Measurements from ENCODE around the gene TBC1D1.

The TBC1D1 gene

DNA sequence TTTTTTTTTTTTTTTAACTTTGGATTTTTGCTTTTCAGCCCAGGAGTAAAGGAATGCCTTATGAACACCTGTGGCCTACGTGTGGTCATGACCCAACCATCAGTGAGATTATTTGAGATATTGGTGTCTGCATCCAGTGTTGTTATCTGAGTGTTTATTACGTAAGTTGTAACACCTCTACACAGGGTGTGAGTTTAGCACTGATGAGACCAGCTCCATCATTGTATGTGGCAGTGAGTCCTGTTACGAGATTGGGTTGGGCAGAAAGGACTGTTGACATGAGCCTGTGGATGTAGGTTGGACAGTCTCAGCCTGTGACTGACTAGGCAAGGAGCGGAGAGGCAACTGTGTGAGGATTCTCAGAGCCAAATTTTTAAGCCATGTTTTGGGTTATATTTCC lies 248.3 kb downstream of the TBC1D1 start:
- Mint-ChIP-seq H3K36me3 (ENCODE audit: low read depth) (peaks cover 48% of the 10 kb centered on the region), H3K27me3 (no peaks in the 10 kb centered on the region), H3K9me3 (no peaks in the 10 kb centered on the region), H3K4me3 (no peak overlapping the region), H3K4me1 (peaks cover 9% of the 10 kb centered on the region), H3K27ac (no peak overlapping the region)
- ATAC-seq (no peak), DNase-seq (no peak)

- no peak overlapping the region for H3K27ac Mint-ChIP-seq
- no peak overlapping the region for H3K4me3 Mint-ChIP-seq
- peaks cover 9% of the 10 kb centered on the region for H3K4me1 Mint-ChIP-seq
- peaks cover 36% of the 10 kb centered on the region for H3K36me3 Mint-ChIP-seq (ENCODE audit: low read depth)
- no peaks in the 10 kb centered on the region for H3K27me3 Mint-ChIP-seq
- no peak for DNase-seq
- H3K9me3 Mint-ChIP-seq: no peaks in the 10 kb centered on the region
- no peak for ATAC-seq
These were observed 249.8 kb downstream of the TBC1D1 start for GRCh38 chr4:38140643-38141203.

GRCh38 chr4:38141808-38142500 lies 251.1 kb downstream of the TBC1D1 start:
- Mint-ChIP-seq H3K27me3 (no peaks in the 10 kb centered on the region), H3K27ac (no peak overlapping the region), H3K4me1 (peaks cover 9% of the 10 kb centered on the region), H3K36me3 (ENCODE audit: low read depth) (peaks cover 34% of the 10 kb centered on the region), H3K9me3 (no peaks in the 10 kb centered on the region), H3K4me3 (no peak overlapping the region)
- DNase-seq: no peak
- peak; percentile 85 for ATAC-seq

- DNase-seq (no peak), ATAC-seq (no peak)
- Mint-ChIP-seq H3K4me1 (peaks cover 6% of the 10 kb centered on the region), H3K27ac (no peak overlapping the region), H3K36me3 (ENCODE audit: low read depth) (peaks cover 16% of the 10 kb centered on the region), H3K9me3 (no peaks in the 10 kb centered on the region), H3K27me3 (no peaks in the 10 kb centered on the region), H3K4me3 (no peak overlapping the region)
These were observed 253.1 kb downstream of the TBC1D1 start for GRCh38 chr4:38144031-38144430.

GRCh38 chr4:38145033-38145678 lies 254.3 kb downstream of the TBC1D1 start:
- DNase-seq (no peak), ATAC-seq (no peak)
- H3K27ac Mint-ChIP-seq: no peak overlapping the region
- H3K36me3 Mint-ChIP-seq (ENCODE audit: low read depth): peaks cover 6% of the 10 kb centered on the region
- H3K4me1 Mint-ChIP-seq: peaks cover 6% of the 10 kb centered on the region
- H3K4me3 Mint-ChIP-seq: no peak overlapping the region
- H3K27me3 Mint-ChIP-seq: no peaks in the 10 kb centered on the region
- H3K9me3 Mint-ChIP-seq: no peaks in the 10 kb centered on the region

DNA sequence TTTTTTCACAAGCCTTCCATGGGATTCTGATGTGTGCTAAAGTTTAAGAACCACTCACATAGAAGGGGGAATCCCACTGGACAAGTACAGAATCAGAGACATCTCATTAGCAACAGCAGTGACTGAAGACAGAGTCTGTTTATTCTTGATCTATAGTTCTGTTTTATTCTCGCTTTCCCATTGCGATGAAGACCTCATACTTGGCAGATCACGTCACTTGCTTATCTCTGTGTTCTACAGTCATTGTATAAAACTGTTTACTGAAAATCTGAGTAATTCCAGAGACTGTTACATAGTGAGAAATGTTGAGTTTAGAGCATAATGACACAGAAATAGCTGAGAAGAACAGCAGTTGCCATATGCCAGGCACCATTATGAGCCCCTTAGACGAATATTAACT lies 254.9 kb downstream of the TBC1D1 start:
- Mint-ChIP-seq H3K9me3 (no peaks in the 10 kb centered on the region), H3K27me3 (no peaks in the 10 kb centered on the region), H3K4me1 (peaks cover 6% of the 10 kb centered on the region), H3K27ac (no peak overlapping the region), H3K4me3 (no peak overlapping the region), H3K36me3 (ENCODE audit: low read depth) (peaks cover 3% of the 10 kb centered on the region)
- no peak for ATAC-seq
- no peak for DNase-seq

DNA sequence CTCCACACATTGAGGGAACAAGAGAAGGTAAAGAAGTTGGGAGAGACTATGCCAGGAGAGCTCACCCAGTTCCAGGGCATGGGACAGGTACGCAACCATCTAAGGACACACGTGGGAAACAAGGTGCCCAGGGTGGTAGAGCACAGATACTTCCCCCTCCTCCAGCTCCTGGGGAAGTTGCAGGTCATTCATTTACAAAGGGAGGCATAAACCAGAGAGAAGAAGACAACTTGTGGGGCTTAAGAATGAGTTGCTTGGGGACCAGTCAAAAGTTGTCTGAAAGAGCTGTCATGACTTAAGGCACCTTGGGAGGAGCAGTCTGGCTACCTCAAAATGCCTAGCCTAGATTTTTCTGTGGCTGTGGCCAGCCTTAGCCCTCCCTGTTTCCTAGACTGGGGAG lies 255.5 kb downstream of the TBC1D1 start:
- ATAC-seq: no peak
- H3K4me1 Mint-ChIP-seq: peaks cover 6% of the 10 kb centered on the region
- no peaks in the 10 kb centered on the region for H3K9me3 Mint-ChIP-seq
- no peak overlapping the region for H3K4me3 Mint-ChIP-seq
- no peak for DNase-seq
- H3K36me3 Mint-ChIP-seq (ENCODE audit: low read depth): peaks cover 3% of the 10 kb centered on the region
- no peaks in the 10 kb centered on the region for H3K27me3 Mint-ChIP-seq
- no peak overlapping the region for H3K27ac Mint-ChIP-seq

DNA sequence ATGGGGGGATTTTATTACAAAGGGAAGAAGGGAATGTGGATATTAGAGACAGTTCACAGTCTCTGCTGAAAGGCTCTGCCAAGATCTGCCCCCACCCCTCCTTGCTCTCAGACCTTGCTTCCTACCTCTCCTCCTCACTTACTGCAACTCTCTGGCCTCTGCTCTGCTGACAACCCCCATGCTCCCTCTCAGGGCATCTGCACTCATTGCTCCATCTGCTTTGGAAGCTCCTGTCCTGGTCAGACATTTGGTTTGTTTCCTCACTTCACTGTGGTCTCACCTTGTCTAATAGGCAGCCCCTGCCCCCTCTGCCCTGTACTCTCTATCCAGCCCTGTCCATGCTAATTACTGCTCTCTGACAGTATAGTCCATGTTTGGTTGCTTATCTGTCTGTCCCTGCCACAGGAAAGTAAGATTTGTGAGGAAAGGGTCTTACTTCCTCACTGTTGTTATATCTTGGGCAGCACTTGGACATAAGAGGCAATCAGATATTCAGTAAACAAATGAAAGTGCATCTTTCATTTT lies 258.6 kb downstream of the TBC1D1 start:
- ATAC-seq (no peak), DNase-seq (no peak)
- Mint-ChIP-seq H3K36me3 (ENCODE audit: low read depth) (no peaks in the 10 kb centered on the region), H3K4me3 (no peak overlapping the region), H3K4me1 (peaks cover 14% of the 10 kb centered on the region), H3K27me3 (no peaks in the 10 kb centered on the region), H3K9me3 (no peaks in the 10 kb centered on the region), H3K27ac (no peak overlapping the region)

GRCh38 chr4:38149997-38150671 lies 259.2 kb downstream of the TBC1D1 start:
- Mint-ChIP-seq H3K4me3 (no peak overlapping the region), H3K9me3 (no peaks in the 10 kb centered on the region), H3K36me3 (ENCODE audit: low read depth) (no peaks in the 10 kb centered on the region), H3K4me1 (peaks cover 20% of the 10 kb centered on the region), H3K27me3 (no peaks in the 10 kb centered on the region), H3K27ac (no peak overlapping the region)
- no peak for DNase-seq
- ATAC-seq: no peak

- no peaks in the 10 kb centered on the region for H3K36me3 Mint-ChIP-seq (ENCODE audit: low read depth)
- no peak overlapping the region for H3K27ac Mint-ChIP-seq
- no peaks in the 10 kb centered on the region for H3K27me3 Mint-ChIP-seq
- H3K4me3 Mint-ChIP-seq: no peak overlapping the region
- no peaks in the 10 kb centered on the region for H3K9me3 Mint-ChIP-seq
- DNase-seq (no peak), ATAC-seq (no peak)
- peaks cover 26% of the 10 kb centered on the region for H3K4me1 Mint-ChIP-seq
These were observed 259.9 kb downstream of the TBC1D1 start for GRCh38 chr4:38150766-38151165.

- Mint-ChIP-seq H3K27me3 (no peaks in the 10 kb centered on the region), H3K27ac (no peak overlapping the region)
These were observed 261.0 kb downstream of the TBC1D1 start for GRCh38 chr4:38151873-38152272.

DNA sequence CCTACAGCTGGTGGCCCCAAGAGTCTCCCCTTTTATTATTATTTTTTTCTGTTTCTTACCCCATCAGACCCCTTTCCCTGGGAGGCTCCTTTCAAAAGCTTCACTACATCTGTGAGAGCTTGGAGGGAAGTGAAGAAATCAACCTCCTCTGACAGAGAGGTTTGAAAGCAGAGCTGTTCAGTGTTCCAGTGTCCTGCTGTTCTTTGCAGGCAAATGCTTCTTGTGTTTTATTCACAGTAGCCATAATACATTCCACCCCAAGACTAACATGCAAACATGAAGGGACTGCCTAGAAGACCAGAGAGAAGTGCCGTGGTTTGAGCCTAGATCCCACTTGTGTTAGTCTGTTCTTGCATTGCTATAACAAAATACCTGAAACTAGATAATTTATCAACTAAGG lies 261.4 kb downstream of the TBC1D1 start:
- no peaks in the 10 kb centered on the region for H3K9me3 Mint-ChIP-seq
- H3K27ac Mint-ChIP-seq: no peak overlapping the region

More at GRCh38 chr4:38151873-38152272, 261.0 kb downstream of the TBC1D1 start:
- Mint-ChIP-seq H3K36me3 (ENCODE audit: low read depth) (no peaks in the 10 kb centered on the region), H3K4me3 (no peak overlapping the region), H3K4me1 (peaks cover 28% of the 10 kb centered on the region), H3K9me3 (no peaks in the 10 kb centered on the region)
- no peak for DNase-seq
- no peak for ATAC-seq

DNA sequence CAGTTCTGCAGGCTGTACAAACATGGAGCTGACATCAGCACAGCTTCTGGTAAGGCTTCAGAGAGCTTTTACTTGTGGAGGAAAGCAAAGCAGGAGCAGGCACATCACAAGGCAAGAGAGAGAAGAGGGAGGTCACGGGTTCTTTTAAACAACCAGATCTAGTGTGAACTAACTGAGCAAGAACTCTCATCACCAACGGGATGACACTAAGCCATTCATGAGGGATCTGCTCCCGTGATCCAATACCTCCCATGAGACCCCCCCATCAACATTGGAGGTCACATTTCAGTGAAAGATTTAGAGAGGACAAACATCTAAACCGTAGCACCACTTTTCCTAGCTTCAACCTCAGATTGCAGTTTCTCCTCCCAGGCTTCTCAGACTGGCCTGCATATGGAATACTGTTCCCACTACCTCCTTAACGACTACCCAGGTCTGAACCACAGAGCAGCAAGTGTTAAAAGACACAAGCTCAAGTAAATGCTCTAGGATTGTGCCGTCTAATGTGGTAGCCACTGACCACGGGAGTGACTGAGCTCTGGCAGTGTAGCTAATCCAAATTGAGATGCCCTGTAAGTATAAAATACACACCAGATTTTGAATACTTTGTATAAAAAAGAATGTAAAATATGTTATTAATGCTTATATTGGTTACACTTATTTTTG lies 262.0 kb downstream of the TBC1D1 start:
- no peaks in the 10 kb centered on the region for H3K27me3 Mint-ChIP-seq
- no peak overlapping the region for H3K27ac Mint-ChIP-seq

More for the DNA sequence above, 261.4 kb downstream of the TBC1D1 start:
- H3K36me3 Mint-ChIP-seq (ENCODE audit: low read depth): no peaks in the 10 kb centered on the region
- H3K4me1 Mint-ChIP-seq: peaks cover 28% of the 10 kb centered on the region
- H3K4me3 Mint-ChIP-seq: no peak overlapping the region
- ATAC-seq (no peak), DNase-seq (no peak)
- H3K27me3 Mint-ChIP-seq: no peaks in the 10 kb centered on the region

DNA sequence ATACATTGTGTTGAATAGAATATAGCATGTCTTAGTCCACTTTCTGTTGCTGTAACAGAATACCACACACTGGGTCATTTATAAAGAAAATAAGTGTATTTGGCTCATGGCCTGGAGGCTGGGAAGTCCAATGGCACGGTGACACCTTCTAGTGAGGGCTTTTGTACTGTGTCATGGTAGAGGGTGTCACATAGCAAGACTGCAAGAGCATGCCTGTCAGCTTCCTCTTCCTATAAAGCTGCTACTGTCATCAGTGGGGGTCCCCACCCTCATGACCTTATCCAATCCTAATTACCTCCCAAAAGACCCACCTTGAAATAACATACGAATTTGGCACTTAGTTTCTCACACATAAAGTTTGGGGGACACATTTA lies 262.5 kb downstream of the TBC1D1 start:
- DNase-seq (no peak), ATAC-seq (no peak)
- Mint-ChIP-seq H3K27me3 (no peaks in the 10 kb centered on the region), H3K4me3 (no peak overlapping the region), H3K9me3 (no peaks in the 10 kb centered on the region), H3K36me3 (ENCODE audit: low read depth) (no peaks in the 10 kb centered on the region), H3K4me1 (peaks cover 30% of the 10 kb centered on the region), H3K27ac (peak overlapping the region; percentile 28)

More for the DNA sequence above, 262.0 kb downstream of the TBC1D1 start:
- Mint-ChIP-seq H3K4me1 (peaks cover 28% of the 10 kb centered on the region), H3K9me3 (no peaks in the 10 kb centered on the region), H3K4me3 (no peak overlapping the region), H3K36me3 (ENCODE audit: low read depth) (no peaks in the 10 kb centered on the region)
- no peak for DNase-seq
- ATAC-seq: no peak

All from activated naive CD8-positive, alpha-beta T cell treated with anti-CD3 and anti-CD28 coated beads, Interleukin-2, amount 50 U/mL, for 24 hours (primary cell).